CD14-positive monocyte (primary cell): ENCODE measurements around the gene CA7. TPM values are rescaled to one million over a fixed set of nuclear protein-coding genes. Genes with fewer than 3 reads are reported as not detected.

ENCODE experiments used
- DNase-seq, 3 donors: peaks; one replicate each; pipeline ENCODE4 v3.0.0-alpha.2; 2011 to 2022
- H2AFZ ChIP-seq: 2 replicates; pipeline ENCODE4 v1.6.0; 2012; ENCODE audit warnings: mild to moderate bottlenecking, low read depth, low read length, inconsistent platforms; ENCODE audit not compliant: insufficient read depth, poor library complexity, severe bottlenecking
- H3K27ac ChIP-seq, 2 donors: 1 replicate in 1 of 2; 2 replicates in 1 of 2; pipeline ENCODE4 v1.5.1; 2012 to 2013; ENCODE audit warnings: low read length in 2 of 2, control low read depth in 1 of 2, inconsistent platforms in 1 of 2, low read depth in 1 of 2, mild to moderate bottlenecking in 1 of 2
- H3K27me3 ChIP-seq, 2 donors: one replicate each; pipeline versions ENCODE4 v1.6.0 to v1.6.1; 2011 to 2013; ENCODE audit warnings: low read length in 2 of 2; ENCODE audit not compliant: control insufficient read depth in 2 of 2, insufficient read depth in 2 of 2
- H3K36me3 ChIP-seq, 2 donors: replicated peaks in 1 of 2; 1 replicate in 1 of 2; 2 replicates in 1 of 2; pipeline versions ENCODE4 v1.5.1 to v1.6.1; 2012 to 2013; ENCODE audit warnings: low read length in 2 of 2, control low read depth in 1 of 2, inconsistent platforms in 1 of 2, mild to moderate bottlenecking in 1 of 2; ENCODE audit not compliant: insufficient read depth in 2 of 2, control insufficient read depth in 1 of 2
- H3K4me1 ChIP-seq, 2 donors: 1 replicate in 1 of 2; 2 replicates in 1 of 2; pipeline versions ENCODE4 v1.5.1 to v1.6.1; 2012 to 2013; ENCODE audit warnings: low read length in 2 of 2, control low read depth in 1 of 2, inconsistent platforms in 1 of 2, mild to moderate bottlenecking in 1 of 2, moderate library complexity in 1 of 2; ENCODE audit not compliant: insufficient read depth in 2 of 2, control insufficient read depth in 1 of 2
- H3K4me2 ChIP-seq: replicated peaks from 2 replicates; pipeline ENCODE3; 2012; ENCODE audit warnings: low read length, moderate library complexity, mild to moderate bottlenecking; ENCODE audit not compliant: poor library complexity, severe bottlenecking; ENCODE audit errors: extremely low read depth
- H3K4me3 ChIP-seq, 3 experiments: fragments of 200-600 bp in 1 of 3; sonication (generic) in 1 of 3; replicated peaks in 1 of 3; 1 replicate in 2 of 3; 2 replicates in 1 of 3; pipeline ENCODE4 v1.5.1; 2011 to 2013; ENCODE audit warnings: low read length in 3 of 3, mild to moderate bottlenecking in 3 of 3, control low read depth in 2 of 3, low read depth in 2 of 3, inconsistent platforms in 1 of 3, moderate library complexity in 1 of 3
- H3K79me2 ChIP-seq: 2 replicates; pipeline ENCODE4 v1.6.0; 2012; ENCODE audit warnings: mild to moderate bottlenecking, control low read depth, inconsistent platforms, low read length, moderate library complexity; ENCODE audit not compliant: insufficient read depth
- H3K9ac ChIP-seq: 2 replicates; pipeline ENCODE4 v1.6.0; 2017; ENCODE audit warnings: low read length, mild to moderate bottlenecking; ENCODE audit not compliant: insufficient read depth, poor library complexity, severe bottlenecking
- H3K9me3 ChIP-seq, 2 donors: replicated peaks in 1 of 2; 1 replicate in 1 of 2; 2 replicates in 1 of 2; pipeline versions ENCODE4 v1.5.1 to v1.6.1; 2012 to 2013; ENCODE audit warnings: low read length in 2 of 2, control low read depth in 1 of 2; ENCODE audit not compliant: control insufficient read depth in 1 of 2, insufficient read depth in 1 of 2
- H4K20me1 ChIP-seq: 2 replicates; pipeline ENCODE4 v1.6.0; 2012; ENCODE audit warnings: mild to moderate bottlenecking, low read length, control low read depth, moderate library complexity; ENCODE audit not compliant: insufficient read depth
- H3K27ac Mint-ChIP-seq, 7 donors: one replicate each; pipeline ENCODE4 v1.8.0; 2020; ENCODE audit warnings: mild to moderate bottlenecking in 7 of 7, mixed read lengths in 7 of 7, moderate library complexity in 6 of 7, inconsistent platforms in 2 of 7
- H3K27me3 Mint-ChIP-seq, 3 donors: one replicate each; pipeline ENCODE4 v1.8.0; 2021 to 2022; ENCODE audit warnings: low read depth in 3 of 3, mild to moderate bottlenecking in 3 of 3, mixed read lengths in 3 of 3, moderate library complexity in 3 of 3, inconsistent platforms in 1 of 3
- H3K36me3 Mint-ChIP-seq, 2 donors: one replicate each; pipeline ENCODE4 v1.8.0; 2020; ENCODE audit warnings: mixed read lengths in 2 of 2, inconsistent platforms in 1 of 2, mild to moderate bottlenecking in 1 of 2
- H3K4me1 Mint-ChIP-seq: one replicate; pipeline ENCODE4 v1.8.0; 2020; ENCODE audit warnings: mild to moderate bottlenecking, mixed read lengths
- H3K4me3 Mint-ChIP-seq, 2 donors: one replicate each; pipeline ENCODE4 v1.8.0; 2020; ENCODE audit warnings: mild to moderate bottlenecking in 2 of 2, mixed read lengths in 2 of 2, moderate library complexity in 1 of 2
- H3K9me3 Mint-ChIP-seq, 7 donors: one replicate each; pipeline ENCODE4 v1.8.0; 2020 to 2022; ENCODE audit warnings: mixed read lengths in 7 of 7, mild to moderate bottlenecking in 6 of 7, moderate library complexity in 6 of 7, inconsistent platforms in 2 of 7
- WGBS: methylation state at CpG from one replicate; pipeline ENCODE4 v1.1.5; 2013; ENCODE audit warnings: missing lambda C conversion rate; ENCODE audit not compliant: insufficient coverage; 5-methylcytosine and 5-hydroxymethylcytosine counted together
- intact Hi-C, 2 donors: fragments of 100-400 bp; cut with micrococcal nuclease; formaldehyde crosslinking; loops; one replicate each; pipeline versions ENCODE4 v1.15.0 to v1.15.1; 2023
- polyA plus RNA-seq, 3 donors: library from polyadenylated mRNA; depleted of rRNA in 1 of 3; unstranded in 2 of 3; stranded (reverse) in 1 of 3; fragments of 300-500 nt in 2 of 3; fragments of >200 nt in 1 of 3; fragmentation: Illumina TruSeq in 2 of 3; gene quantifications; 1 replicate in 2 of 3; 2 replicates in 1 of 3; pipeline ENCODE4 v1.2.3, GENCODE V29; 2012 to 2021
- TF ChIP-seq, protein P1 (sequence below): fragments of 200-600 bp; IDR thresholded peaks from one replicate; pipeline ENCODE4 v1.8.0; 2022; ENCODE audit warnings: antibody characterized with exemption, mild to moderate bottlenecking

Gene CA7
- polyA plus RNA-seq, 3 donors: not detected

DNA sequence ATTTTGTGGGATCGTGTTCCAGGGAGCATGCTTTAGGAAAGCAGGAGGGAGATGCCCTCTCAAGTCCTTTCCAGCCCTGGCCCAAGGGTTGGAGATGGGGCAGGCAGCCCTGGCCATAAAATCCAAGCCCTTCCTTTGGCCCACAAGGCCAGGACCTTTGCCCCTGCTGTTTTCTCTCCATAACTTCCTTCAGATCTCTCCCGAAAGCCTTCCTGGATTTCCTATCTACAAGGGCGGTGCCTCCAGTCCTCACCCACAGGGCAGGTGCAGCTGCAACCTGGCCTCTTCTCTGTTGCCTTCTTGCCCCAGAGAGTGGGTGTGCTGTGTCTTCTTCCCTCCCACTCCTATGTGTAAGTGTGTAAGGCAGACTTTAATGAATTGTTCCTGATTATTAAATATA, 27.6 kb downstream of the CA7 start:
- H2AFZ ChIP-seq: no peak overlapping the region
- H3K9me3 ChIP-seq: peaks cover 5 to 7% of the 10 kb centered on the region in 2 donors
- no peaks in the 10 kb centered on the region for H3K36me3 ChIP-seq
- Mint-ChIP-seq H3K9me3 (peaks cover 3 to 15% (median 7%) of the 10 kb centered on the region in 7 donors), H3K4me3 (peak overlapping the region in 1 of 2 donors; percentile 54), H3K27me3 (peaks cover 46 to 69% (median 54%) of the 10 kb centered on the region in 3 donors), H3K27ac (no peak overlapping the region), H3K36me3 (peaks cover 0 to 2% of the 10 kb centered on the region in 2 donors), H3K4me1 (peaks cover 16% of the 10 kb centered on the region)
- intact Hi-C loops: no loop called here
- H3K79me2 ChIP-seq: no peaks in the 10 kb centered on the region
- no peak overlapping the region for H3K4me3 ChIP-seq
- H3K4me2 ChIP-seq: no peak overlapping the region
- H3K4me1 ChIP-seq: peaks cover 15 to 23% of the 10 kb centered on the region in 2 donors
- no peaks in the 10 kb centered on the region for H4K20me1 ChIP-seq
- H3K27ac ChIP-seq: no peak overlapping the region
- H3K9ac ChIP-seq: no peak overlapping the region
- peaks cover 6 to 44% of the 10 kb centered on the region in 2 donors for H3K27me3 ChIP-seq
- WGBS: no CpG with 5 or more reads among the region's 3 CpGs
- DNase-seq: no peak
- TF ChIP-seq, protein P1, sequence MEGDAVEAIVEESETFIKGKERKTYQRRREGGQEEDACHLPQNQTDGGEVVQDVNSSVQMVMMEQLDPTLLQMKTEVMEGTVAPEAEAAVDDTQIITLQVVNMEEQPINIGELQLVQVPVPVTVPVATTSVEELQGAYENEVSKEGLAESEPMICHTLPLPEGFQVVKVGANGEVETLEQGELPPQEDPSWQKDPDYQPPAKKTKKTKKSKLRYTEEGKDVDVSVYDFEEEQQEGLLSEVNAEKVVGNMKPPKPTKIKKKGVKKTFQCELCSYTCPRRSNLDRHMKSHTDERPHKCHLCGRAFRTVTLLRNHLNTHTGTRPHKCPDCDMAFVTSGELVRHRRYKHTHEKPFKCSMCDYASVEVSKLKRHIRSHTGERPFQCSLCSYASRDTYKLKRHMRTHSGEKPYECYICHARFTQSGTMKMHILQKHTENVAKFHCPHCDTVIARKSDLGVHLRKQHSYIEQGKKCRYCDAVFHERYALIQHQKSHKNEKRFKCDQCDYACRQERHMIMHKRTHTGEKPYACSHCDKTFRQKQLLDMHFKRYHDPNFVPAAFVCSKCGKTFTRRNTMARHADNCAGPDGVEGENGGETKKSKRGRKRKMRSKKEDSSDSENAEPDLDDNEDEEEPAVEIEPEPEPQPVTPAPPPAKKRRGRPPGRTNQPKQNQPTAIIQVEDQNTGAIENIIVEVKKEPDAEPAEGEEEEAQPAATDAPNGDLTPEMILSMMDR: no peak

- DNase-seq: no peak
- 28% methylated on average over 2 of the region's 4 CpGs for WGBS
- peak overlapping the region in 3 of 7 donors; percentile 53 to 80 (median 56) for H3K27ac Mint-ChIP-seq
- TF ChIP-seq, protein P1: no peak
- peaks cover 50 to 75% (median 60%) of the 10 kb centered on the region in 3 donors for H3K27me3 Mint-ChIP-seq
- Histone ChIP-seq H3K4me1 (peaks cover 15 to 25% of the 10 kb centered on the region in 2 donors), H2AFZ (peak overlapping the region; percentile 49), H3K79me2 (no peaks in the 10 kb centered on the region), H3K27ac (no peak overlapping the region), H3K4me3 (peak overlapping the region in 1 of 3 experiments; percentile 69), H3K9me3 (peaks cover 5 to 7% of the 10 kb centered on the region in 2 donors), H3K27me3 (peaks cover 6 to 50% of the 10 kb centered on the region in 2 donors), H4K20me1 (no peaks in the 10 kb centered on the region), H3K9ac (no peak overlapping the region), H3K4me2 (peak overlapping the region; percentile 71), H3K36me3 (no peaks in the 10 kb centered on the region)
- intact Hi-C loops: no loop called here
- peaks cover 16% of the 10 kb centered on the region for H3K4me1 Mint-ChIP-seq
- H3K4me3 Mint-ChIP-seq: peak overlapping the region; percentile 74 to 94
- H3K36me3 Mint-ChIP-seq: peaks cover 0 to 2% of the 10 kb centered on the region in 2 donors
- H3K9me3 Mint-ChIP-seq: peaks cover 3 to 15% (median 9%) of the 10 kb centered on the region in 7 donors
These were observed 28.3 kb downstream of the CA7 start for GRCh38 chr16:66872559-66872942.
